ENCODE results near the gene NUCB1.

DNA sequence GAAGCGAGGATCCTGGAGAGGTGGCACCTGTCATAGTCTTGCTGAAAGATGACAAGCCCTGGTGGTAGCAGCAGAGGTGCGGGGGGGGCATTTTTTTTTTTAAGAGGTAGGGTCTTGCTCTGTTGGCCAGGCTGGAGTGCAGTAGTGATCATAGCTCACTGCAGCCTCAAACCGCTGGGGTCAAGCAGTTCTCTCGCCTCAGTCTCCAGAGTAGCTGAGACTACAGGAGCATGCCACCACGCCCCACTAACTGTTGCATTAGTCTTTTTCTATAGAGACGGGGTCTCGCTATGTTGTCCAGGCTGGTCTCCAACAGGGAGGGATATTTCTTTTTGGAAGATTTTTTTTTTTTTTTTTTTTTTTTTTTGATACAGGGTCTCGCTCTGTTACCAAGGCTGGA is 57.9 kb downstream of the NUCB1 start:
- no peak for TF ChIP-seq POLR2AphosphoS5 (IDR thresholded peaks at IDR 0.05; ENCODE audit: borderline replicate concordance, low read depth, low read length)
- TF ChIP-seq EZH2 (IDR thresholded peaks at IDR 0.05): no peak
- TF ChIP-seq FOXP2 (optimal IDR thresholded peaks at IDR 0.05; ENCODE audit: control extremely low read depth, extremely low read length, insufficient read depth): no peak
